Activated CD8-positive, alpha-beta T cell treated with anti-CD3 and anti-CD28 coated beads for 36 hours (primary cell): ENCODE data around the gene MGST3. TPM values are rescaled to one million over a fixed set of nuclear protein-coding genes. Genes with fewer than 3 reads are reported as not detected.

ENCODE experiments used
- ATAC-seq: fragments of 200-7000 bp; cut with Tn5 transposase; one replicate; pipeline ENCODE4 v1.10.0; 2021; ENCODE audit warnings: mild to moderate bottlenecking, moderate library complexity
- CTCF ChIA-PET: fragments of 350-600 bp; sonication (Branson Sonifier 250); formaldehyde crosslinking; loops from one replicate; lab custom pipeline; 2021; ENCODE audit warnings: antibody characterized with exemption; lab: Charles Lee
- POLR2A ChIA-PET: fragments of 350-600 bp; sonication (Branson Sonifier 250); formaldehyde crosslinking; loops from one replicate; lab custom pipeline; 2021; ENCODE audit warnings: antibody characterized with exemption; lab: Charles Lee
- DNase-seq: peaks from one replicate; pipeline ENCODE4 v3.0.0-alpha.2; 2020
- H3K27ac Mint-ChIP-seq: one replicate; pipeline ENCODE4 v1.8.0; 2021; ENCODE audit warnings: mild to moderate bottlenecking, mixed read lengths
- H3K27me3 Mint-ChIP-seq: one replicate; pipeline ENCODE4 v1.8.0; 2021; ENCODE audit warnings: mixed read lengths
- H3K36me3 Mint-ChIP-seq: one replicate; pipeline ENCODE4 v1.8.0; 2021; ENCODE audit warnings: low read depth, mixed read lengths
- H3K4me1 Mint-ChIP-seq: one replicate; pipeline ENCODE4 v1.8.0; 2021; ENCODE audit warnings: low read depth, mixed read lengths
- H3K4me3 Mint-ChIP-seq: one replicate; pipeline ENCODE4 v1.8.0; 2021; ENCODE audit warnings: mild to moderate bottlenecking, moderate library complexity, mixed read lengths
- H3K9me3 Mint-ChIP-seq: one replicate; pipeline ENCODE4 v1.8.0; 2021; ENCODE audit warnings: mixed read lengths
- intact Hi-C: fragments of 100-400 bp; cut with micrococcal nuclease; formaldehyde crosslinking; loops from one replicate; pipeline ENCODE4 v1.10.0; 2022
- total RNA-seq, 2 experiments: library from RNA; stranded (reverse); gene quantifications; one replicate each; pipeline ENCODE4 v1.2.3, GENCODE V29; 2021
- TF ChIP-seq, protein P1 (sequence below): fragments of 200-600 bp; IDR thresholded peaks from one replicate; pipeline ENCODE4 v1.8.0; 2022; ENCODE audit warnings: antibody characterized with exemption, mild to moderate bottlenecking

The MGST3 gene
- total RNA-seq, 2 experiments from 2014 or later = 23.8 to 26.1 TPM

DNA sequence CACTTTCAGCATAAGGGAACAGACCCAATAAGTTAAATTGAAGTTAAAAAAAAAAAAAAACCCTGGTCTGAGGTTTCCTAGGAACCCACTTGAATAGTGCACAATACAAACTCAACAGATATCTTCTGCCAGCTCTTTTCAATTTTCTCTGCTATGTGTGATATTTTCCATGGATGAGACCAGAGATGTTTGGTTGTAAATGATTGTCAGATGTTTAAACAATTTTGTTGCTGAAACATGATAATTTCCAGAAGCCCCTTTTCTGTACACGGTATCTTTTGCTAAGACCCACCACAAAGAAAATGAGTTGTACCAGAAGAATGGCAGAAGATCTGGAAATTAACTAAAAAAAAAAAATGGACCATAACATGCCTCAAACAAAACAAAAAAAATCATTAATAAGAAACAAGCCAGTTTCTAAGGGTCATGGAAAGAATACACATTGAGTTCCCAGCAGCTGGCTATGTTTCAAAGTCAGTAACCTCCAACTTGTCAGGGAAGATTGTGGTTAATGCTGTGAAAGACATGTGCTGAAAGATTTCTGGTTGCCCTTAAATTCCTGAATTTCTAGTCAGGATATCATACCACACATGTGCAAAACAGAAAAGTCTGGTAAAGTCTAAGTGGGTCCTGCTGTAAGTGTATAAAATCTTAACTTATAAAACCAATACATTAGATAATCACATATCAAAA is 35.6 kb upstream of the MGST3 start:
- TF ChIP-seq, protein P1, sequence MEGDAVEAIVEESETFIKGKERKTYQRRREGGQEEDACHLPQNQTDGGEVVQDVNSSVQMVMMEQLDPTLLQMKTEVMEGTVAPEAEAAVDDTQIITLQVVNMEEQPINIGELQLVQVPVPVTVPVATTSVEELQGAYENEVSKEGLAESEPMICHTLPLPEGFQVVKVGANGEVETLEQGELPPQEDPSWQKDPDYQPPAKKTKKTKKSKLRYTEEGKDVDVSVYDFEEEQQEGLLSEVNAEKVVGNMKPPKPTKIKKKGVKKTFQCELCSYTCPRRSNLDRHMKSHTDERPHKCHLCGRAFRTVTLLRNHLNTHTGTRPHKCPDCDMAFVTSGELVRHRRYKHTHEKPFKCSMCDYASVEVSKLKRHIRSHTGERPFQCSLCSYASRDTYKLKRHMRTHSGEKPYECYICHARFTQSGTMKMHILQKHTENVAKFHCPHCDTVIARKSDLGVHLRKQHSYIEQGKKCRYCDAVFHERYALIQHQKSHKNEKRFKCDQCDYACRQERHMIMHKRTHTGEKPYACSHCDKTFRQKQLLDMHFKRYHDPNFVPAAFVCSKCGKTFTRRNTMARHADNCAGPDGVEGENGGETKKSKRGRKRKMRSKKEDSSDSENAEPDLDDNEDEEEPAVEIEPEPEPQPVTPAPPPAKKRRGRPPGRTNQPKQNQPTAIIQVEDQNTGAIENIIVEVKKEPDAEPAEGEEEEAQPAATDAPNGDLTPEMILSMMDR = no peak
- DNase-seq (no peak), ATAC-seq (no peak)
- Mint-ChIP-seq H3K27ac (no peak overlapping the region), H3K36me3 (no peaks in the 10 kb centered on the region), H3K4me1 (peaks cover 21% of the 10 kb centered on the region), H3K4me3 (no peak overlapping the region), H3K27me3 (peaks cover 43% of the 10 kb centered on the region), H3K9me3 (no peaks in the 10 kb centered on the region)
- intact Hi-C loops = no loop called here
- CTCF ChIA-PET = interaction anchor here (0.6 to 6.3 kb wide), 5 partner anchors 189 to 226 kb away, joined by 4 to 77 read pairs (median 13); no protein-coding TSS in a partner anchor
- POLR2A ChIA-PET = no interaction called here

DNA sequence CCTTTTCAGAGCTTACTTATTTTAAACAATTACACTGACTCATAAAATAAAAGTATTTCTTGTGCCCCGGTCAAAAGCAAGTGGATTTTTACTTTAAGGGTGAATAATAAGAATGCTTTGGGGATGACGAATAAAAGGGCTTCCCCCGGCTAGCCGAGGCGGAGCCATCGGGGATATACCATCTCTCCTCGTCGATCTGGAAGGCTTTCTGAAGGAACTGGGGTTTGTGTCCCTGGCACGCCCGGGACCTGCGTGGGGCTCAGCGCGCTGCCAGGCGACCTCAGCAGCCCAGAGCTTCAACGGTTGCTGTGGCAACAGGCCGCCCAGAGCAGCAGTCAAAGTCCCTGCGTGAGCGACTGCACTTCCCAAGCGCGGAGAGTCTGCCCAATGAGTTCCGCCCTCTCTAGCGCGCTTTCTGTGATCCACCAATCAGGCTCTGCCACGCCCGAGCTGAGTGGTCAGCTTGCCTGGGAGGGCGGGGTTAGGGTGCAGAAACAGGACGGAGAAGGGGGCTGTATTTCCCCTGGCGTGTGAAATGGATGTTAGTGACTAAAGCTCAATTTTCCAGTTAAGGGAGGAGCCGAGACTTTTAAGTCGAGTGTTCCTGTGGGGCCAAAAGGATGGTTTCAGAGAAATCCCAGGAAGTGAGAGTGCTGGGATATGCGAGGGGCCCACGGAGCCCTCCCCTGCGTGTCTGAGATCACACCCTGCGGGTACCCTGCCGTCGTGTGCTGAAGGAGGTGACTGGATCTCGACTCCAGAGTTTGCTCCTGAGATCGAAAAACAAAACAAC is 33.0 kb upstream of the MGST3 start:
- ATAC-seq (peak; percentile 98), DNase-seq (peak; percentile 99)
- CTCF ChIA-PET = interaction anchor here (0.6 to 8.4 kb wide), 10 partner anchors 11 to 316 kb away, joined by 3 to 90 read pairs (median 6); partner anchors contain the start of gene MGST3
- Mint-ChIP-seq H3K4me3 (peak overlapping the region; percentile 81), H3K9me3 (no peaks in the 10 kb centered on the region), H3K4me1 (peaks cover 26% of the 10 kb centered on the region), H3K36me3 (no peaks in the 10 kb centered on the region), H3K27ac (peak overlapping the region; percentile 87), H3K27me3 (peaks cover 29% of the 10 kb centered on the region)
- POLR2A ChIA-PET = interaction anchor here (0.9 to 1.7 kb wide), 5 partner anchors 100 to 230 kb away, joined by 3 read pairs; partner anchors contain the start of genes ALDH9A1 and TMCO1
- intact Hi-C loops = no loop called here
- TF ChIP-seq, protein P1 = no peak

DNA sequence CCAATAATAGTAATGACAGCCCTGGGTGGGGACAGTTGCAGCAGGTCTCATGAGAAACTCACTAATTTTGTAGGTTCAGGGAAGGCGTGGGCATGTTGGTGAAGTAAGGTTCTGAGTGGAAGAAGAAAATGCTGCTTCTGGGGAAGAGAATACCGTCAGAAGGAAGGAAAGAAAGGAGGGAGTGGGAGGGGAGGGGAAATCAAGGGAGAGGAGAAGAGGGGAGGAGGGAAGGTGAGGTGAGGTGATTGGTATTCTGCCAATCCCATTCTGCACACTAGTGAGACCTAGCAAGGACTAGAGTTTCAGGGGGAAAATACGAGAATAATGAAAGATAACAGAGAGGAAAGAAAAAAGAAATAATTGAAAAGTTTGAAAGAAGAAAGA is 32.4 kb upstream of the MGST3 start:
- ATAC-seq (no peak), DNase-seq (no peak)
- ChIA-PET CTCF (interaction anchor here (0.9 to 8.4 kb wide), 10 partner anchors 14 to 327 kb away, joined by 3 to 90 read pairs (median 8); partner anchors contain the start of genes ALDH9A1 and MGST3), POLR2A (interaction anchor here (1.0 to 1.7 kb wide), 3 partner anchors 99 to 231 kb away, joined by 3 read pairs; partner anchors contain the start of gene ALDH9A1)
- H3K36me3 Mint-ChIP-seq = no peaks in the 10 kb centered on the region
- TF ChIP-seq, protein P1 = no peak
- peaks cover 23% of the 10 kb centered on the region for H3K27me3 Mint-ChIP-seq
- peaks cover 26% of the 10 kb centered on the region for H3K4me1 Mint-ChIP-seq
- intact Hi-C loops = no loop called here
- H3K27ac Mint-ChIP-seq = peak overlapping the region; percentile 87
- peak overlapping the region; percentile 81 for H3K4me3 Mint-ChIP-seq
- H3K9me3 Mint-ChIP-seq = no peaks in the 10 kb centered on the region

DNA sequence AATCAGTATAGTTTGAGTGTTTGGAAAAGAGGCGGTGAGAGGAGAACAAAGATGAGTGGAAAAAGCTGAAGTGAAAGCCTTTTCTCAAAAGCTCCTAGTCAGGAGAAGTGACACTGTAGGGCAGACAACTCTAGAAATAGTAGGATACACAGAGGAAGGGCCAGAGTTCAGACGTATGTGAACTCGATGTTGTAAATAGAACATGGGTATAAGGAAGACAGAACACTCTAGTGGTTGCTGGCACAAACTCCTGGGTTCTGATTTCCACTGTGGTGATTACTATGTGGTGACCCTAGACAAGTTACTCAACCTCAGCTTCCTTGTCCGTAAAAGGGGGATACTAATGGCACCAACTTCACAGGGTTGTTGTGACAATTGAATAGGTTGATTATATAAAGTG is 30.2 kb upstream of the MGST3 start:
- no peak for ATAC-seq
- ChIA-PET CTCF (interaction anchor here (0.6 to 8.4 kb wide), 33 partner anchors 9 to 350 kb away, joined by 3 to 90 read pairs (median 5); partner anchors contain the start of genes ALDH9A1, LMX1A, MGST3 and TMCO1), POLR2A (interaction anchor here (0.5 to 1.1 kb wide), 3 partner anchors 23 to 307 kb away, joined by 3 to 5 read pairs (median 4); partner anchors contain the start of gene ALDH9A1)
- Mint-ChIP-seq H3K27ac (no peak overlapping the region), H3K9me3 (no peaks in the 10 kb centered on the region), H3K4me1 (peaks cover 26% of the 10 kb centered on the region), H3K27me3 (peaks cover 8% of the 10 kb centered on the region), H3K4me3 (no peak overlapping the region), H3K36me3 (no peaks in the 10 kb centered on the region)
- intact Hi-C loops = loop anchor here (2.0 kb wide), 1 partner anchor 314 kb away; no protein-coding TSS in a partner anchor
- DNase-seq = no peak
- TF ChIP-seq, protein P1 = no peak
